ENCODE results near the gene DISC1. TPM values are rescaled to one million over a fixed set of nuclear protein-coding genes. Genes with fewer than 3 reads are reported as not detected.

DISC1 gene
- total and polyA plus RNA-seq, 2 experiments from 2014 or later, result 2.1 to 6.5 TPM

DNA sequence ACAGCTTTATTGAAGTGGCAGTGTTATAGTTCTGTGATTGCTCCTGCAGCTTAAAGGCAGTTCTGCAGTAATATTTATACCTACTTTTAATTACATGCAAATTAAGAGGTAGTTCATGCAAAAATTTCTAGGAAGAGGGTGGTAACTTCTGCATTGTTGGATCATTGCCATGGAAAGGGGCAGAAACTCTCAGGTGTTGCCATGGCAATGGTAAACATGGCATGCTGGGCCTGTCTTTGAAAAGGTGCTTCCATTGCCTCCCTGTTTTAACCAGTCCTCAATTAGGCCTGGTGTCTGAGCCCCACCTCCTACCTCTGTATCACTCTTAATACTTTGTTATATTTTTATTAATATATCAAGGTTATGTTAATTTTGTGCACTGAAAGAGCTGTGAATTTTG lies 104.7 kb downstream of the DISC1 start:
- no peaks in the 10 kb centered on the region for H3K36me3 Mint-ChIP-seq (ENCODE audit: low read depth)
- H2AFZ ChIP-seq, result no peak overlapping the region
- no peaks in the 10 kb centered on the region for H4K20me1 ChIP-seq (replicated peaks; ENCODE audit: insufficient read depth)
- no peak overlapping the region for H3K4me2 ChIP-seq
- no peaks in the 10 kb centered on the region for H3K27me3 ChIP-seq (ENCODE audit: insufficient read depth)
- H3K27ac ChIP-seq (ENCODE audit: low read depth), result no peak overlapping the region
- H3K4me3 Mint-ChIP-seq, result no peak overlapping the region
- H3F3A ChIP-seq (replicated peaks; ENCODE audit: low read depth), result no peaks in the 10 kb centered on the region
- no peak overlapping the region for H3K27ac Mint-ChIP-seq
- H3K4me1 ChIP-seq (ENCODE audit: insufficient read depth), result no peaks in the 10 kb centered on the region
- peaks cover 4% of the 10 kb centered on the region; the same call in 1 of the 2 replicates for H3K9me2 ChIP-seq (ENCODE audit: insufficient read depth)
- ATAC-seq (no peak), DNase-seq (ENCODE audit: low spot score) (no peak)
- H3K4me1 Mint-ChIP-seq, result no peaks in the 10 kb centered on the region
- no peaks in the 10 kb centered on the region for H3K27me3 Mint-ChIP-seq (ENCODE audit: insufficient read depth, low read depth, poor library complexity)
- no peak overlapping the region for H3K4me3 ChIP-seq
- H3K36me3 ChIP-seq (ENCODE audit: insufficient read depth), result no peaks in the 10 kb centered on the region
- no peaks in the 10 kb centered on the region for H3K79me2 ChIP-seq (replicated peaks; ENCODE audit: insufficient read depth)
- H3K9me3 Mint-ChIP-seq, result peaks cover 6% of the 10 kb centered on the region; the same call in 1 of the 3 replicates
- TF ChIP-seq, protein P1, sequence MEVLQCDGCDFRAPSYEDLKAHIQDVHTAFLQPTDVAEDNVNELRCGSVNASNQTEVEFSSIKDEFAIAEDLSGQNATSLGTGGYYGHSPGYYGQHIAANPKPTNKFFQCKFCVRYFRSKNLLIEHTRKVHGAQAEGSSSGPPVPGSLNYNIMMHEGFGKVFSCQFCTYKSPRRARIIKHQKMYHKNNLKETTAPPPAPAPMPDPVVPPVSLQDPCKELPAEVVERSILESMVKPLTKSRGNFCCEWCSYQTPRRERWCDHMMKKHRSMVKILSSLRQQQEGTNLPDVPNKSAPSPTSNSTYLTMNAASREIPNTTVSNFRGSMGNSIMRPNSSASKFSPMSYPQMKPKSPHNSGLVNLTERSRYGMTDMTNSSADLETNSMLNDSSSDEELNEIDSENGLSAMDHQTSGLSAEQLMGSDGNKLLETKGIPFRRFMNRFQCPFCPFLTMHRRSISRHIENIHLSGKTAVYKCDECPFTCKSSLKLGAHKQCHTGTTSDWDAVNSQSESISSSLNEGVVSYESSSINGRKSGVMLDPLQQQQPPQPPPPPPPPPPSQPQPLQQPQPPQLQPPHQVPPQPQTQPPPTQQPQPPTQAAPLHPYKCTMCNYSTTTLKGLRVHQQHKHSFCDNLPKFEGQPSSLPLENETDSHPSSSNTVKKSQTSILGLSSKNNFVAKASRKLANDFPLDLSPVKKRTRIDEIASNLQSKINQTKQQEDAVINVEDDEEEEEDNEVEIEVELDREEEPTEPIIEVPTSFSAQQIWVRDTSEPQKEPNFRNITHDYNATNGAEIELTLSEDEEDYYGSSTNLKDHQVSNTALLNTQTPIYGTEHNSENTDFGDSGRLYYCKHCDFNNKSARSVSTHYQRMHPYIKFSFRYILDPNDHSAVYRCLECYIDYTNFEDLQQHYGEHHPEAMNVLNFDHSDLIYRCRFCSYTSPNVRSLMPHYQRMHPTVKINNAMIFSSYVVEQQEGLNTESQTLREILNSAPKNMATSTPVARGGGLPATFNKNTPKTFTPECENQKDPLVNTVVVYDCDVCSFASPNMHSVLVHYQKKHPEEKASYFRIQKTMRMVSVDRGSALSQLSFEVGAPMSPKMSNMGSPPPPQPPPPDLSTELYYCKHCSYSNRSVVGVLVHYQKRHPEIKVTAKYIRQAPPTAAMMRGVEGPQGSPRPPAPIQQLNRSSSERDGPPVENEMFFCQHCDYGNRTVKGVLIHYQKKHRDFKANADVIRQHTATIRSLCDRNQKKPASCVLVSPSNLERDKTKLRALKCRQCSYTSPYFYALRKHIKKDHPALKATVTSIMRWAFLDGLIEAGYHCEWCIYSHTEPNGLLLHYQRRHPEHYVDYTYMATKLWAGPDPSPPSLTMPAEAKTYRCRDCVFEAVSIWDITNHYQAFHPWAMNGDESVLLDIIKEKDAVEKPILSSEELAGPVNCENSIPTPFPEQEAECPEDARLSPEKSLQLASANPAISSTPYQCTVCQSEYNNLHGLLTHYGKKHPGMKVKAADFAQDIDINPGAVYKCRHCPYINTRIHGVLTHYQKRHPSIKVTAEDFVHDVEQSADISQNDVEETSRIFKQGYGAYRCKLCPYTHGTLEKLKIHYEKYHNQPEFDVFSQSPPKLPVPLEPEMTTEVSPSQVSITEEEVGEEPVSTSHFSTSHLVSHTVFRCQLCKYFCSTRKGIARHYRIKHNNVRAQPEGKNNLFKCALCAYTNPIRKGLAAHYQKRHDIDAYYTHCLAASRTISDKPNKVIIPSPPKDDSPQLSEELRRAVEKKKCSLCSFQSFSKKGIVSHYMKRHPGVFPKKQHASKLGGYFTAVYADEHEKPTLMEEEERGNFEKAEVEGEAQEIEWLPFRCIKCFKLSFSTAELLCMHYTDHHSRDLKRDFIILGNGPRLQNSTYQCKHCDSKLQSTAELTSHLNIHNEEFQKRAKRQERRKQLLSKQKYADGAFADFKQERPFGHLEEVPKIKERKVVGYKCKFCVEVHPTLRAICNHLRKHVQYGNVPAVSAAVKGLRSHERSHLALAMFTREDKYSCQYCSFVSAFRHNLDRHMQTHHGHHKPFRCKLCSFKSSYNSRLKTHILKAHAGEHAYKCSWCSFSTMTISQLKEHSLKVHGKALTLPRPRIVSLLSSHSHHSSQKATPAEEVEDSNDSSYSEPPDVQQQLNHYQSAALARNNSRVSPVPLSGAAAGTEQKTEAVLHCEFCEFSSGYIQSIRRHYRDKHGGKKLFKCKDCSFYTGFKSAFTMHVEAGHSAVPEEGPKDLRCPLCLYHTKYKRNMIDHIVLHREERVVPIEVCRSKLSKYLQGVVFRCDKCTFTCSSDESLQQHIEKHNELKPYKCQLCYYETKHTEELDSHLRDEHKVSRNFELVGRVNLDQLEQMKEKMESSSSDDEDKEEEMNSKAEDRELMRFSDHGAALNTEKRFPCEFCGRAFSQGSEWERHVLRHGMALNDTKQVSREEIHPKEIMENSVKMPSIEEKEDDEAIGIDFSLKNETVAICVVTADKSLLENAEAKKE (CRISPR knock-in tag; IDR thresholded peaks at IDR 0.05), result no peak

DNA sequence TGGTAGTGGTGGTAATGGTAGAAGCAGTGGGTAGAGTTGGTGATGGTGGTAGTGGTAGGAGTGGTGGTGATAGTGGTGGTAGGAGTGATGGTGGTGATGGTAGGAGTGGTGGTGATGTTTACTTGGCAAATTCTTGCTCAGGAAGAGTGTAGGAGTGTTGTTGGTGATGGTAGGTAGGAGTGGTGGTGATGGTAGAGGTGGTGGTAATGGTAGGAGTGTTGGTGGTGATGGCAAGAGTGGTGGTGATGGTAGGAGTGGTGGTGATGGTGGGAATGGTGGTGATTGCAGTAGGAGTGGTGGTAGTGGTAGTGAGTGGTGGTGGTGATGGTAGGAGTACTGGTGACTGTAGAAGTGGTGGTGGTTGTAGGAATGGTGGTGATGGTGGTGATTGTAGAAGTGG lies 106.5 kb downstream of the DISC1 start:
- ATAC-seq (no peak), DNase-seq (ENCODE audit: low spot score) (no peak)
- no peak overlapping the region for H3K27ac ChIP-seq (ENCODE audit: low read depth)
- H3K27me3 ChIP-seq (ENCODE audit: insufficient read depth), result no peaks in the 10 kb centered on the region
- no peaks in the 10 kb centered on the region for H3K27me3 Mint-ChIP-seq (ENCODE audit: insufficient read depth, low read depth, poor library complexity)
- H3K4me1 ChIP-seq (ENCODE audit: insufficient read depth), result no peaks in the 10 kb centered on the region
- no peak overlapping the region for H3K4me3 ChIP-seq
- no peak overlapping the region for H3K4me3 Mint-ChIP-seq
- no peaks in the 10 kb centered on the region for H4K20me1 ChIP-seq (replicated peaks; ENCODE audit: insufficient read depth)
- no peak overlapping the region for H3K27ac Mint-ChIP-seq
- no peaks in the 10 kb centered on the region for H3F3A ChIP-seq (replicated peaks; ENCODE audit: low read depth)
- H3K9me2 ChIP-seq (ENCODE audit: insufficient read depth), result peaks cover 4% of the 10 kb centered on the region; the same call in 1 of the 2 replicates
- H3K36me3 Mint-ChIP-seq (ENCODE audit: low read depth), result no peaks in the 10 kb centered on the region
- H3K4me1 Mint-ChIP-seq, result no peaks in the 10 kb centered on the region
- no peaks in the 10 kb centered on the region for H3K36me3 ChIP-seq (ENCODE audit: insufficient read depth)
- no peak overlapping the region for H3K4me2 ChIP-seq
- no peaks in the 10 kb centered on the region for H3K79me2 ChIP-seq (replicated peaks; ENCODE audit: insufficient read depth)
- H2AFZ ChIP-seq, result no peak overlapping the region
- peaks cover 6% of the 10 kb centered on the region; the same call in 1 of the 3 replicates for H3K9me3 Mint-ChIP-seq
- TF ChIP-seq POLR2AphosphoS5 (IDR thresholded peaks at IDR 0.05; ENCODE audit: low read depth), result no peak
- TF ChIP-seq, protein P2, sequence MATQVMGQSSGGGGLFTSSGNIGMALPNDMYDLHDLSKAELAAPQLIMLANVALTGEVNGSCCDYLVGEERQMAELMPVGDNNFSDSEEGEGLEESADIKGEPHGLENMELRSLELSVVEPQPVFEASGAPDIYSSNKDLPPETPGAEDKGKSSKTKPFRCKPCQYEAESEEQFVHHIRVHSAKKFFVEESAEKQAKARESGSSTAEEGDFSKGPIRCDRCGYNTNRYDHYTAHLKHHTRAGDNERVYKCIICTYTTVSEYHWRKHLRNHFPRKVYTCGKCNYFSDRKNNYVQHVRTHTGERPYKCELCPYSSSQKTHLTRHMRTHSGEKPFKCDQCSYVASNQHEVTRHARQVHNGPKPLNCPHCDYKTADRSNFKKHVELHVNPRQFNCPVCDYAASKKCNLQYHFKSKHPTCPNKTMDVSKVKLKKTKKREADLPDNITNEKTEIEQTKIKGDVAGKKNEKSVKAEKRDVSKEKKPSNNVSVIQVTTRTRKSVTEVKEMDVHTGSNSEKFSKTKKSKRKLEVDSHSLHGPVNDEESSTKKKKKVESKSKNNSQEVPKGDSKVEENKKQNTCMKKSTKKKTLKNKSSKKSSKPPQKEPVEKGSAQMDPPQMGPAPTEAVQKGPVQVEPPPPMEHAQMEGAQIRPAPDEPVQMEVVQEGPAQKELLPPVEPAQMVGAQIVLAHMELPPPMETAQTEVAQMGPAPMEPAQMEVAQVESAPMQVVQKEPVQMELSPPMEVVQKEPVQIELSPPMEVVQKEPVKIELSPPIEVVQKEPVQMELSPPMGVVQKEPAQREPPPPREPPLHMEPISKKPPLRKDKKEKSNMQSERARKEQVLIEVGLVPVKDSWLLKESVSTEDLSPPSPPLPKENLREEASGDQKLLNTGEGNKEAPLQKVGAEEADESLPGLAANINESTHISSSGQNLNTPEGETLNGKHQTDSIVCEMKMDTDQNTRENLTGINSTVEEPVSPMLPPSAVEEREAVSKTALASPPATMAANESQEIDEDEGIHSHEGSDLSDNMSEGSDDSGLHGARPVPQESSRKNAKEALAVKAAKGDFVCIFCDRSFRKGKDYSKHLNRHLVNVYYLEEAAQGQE (IDR thresholded peaks at IDR 0.05; ENCODE audit: unreplicated experiment), result no peak
